Esophagus muscularis mucosa (tissue), 3 donors: ENCODE results near the gene NDUFA13.

ENCODE experiments used
- CTCF ChIP-seq, 3 experiments: fragments of 200-600 bp in 2 of 3; fragments of 450-650 bp in 1 of 3; sonication (generic) in 2 of 3; IDR thresholded peaks; one replicate each; pipeline ENCODE4 v1.5.1; 2017 to 2019; ENCODE audit warnings: antibody characterized with exemption in 3 of 3, mild to moderate bottlenecking in 2 of 3, moderate library complexity in 1 of 3
- POLR2A ChIP-seq: fragments of 450-650 bp; IDR thresholded peaks from one replicate; pipeline ENCODE4 v1.6.1; 2017; ENCODE audit warnings: antibody characterized with exemption, moderate library complexity, mild to moderate bottlenecking, low read depth
- POLR2AphosphoS5 ChIP-seq, 2 donors: sonication (generic); formaldehyde crosslinking; IDR thresholded peaks; one replicate each; pipeline ENCODE4 v1.6.1; 2017; ENCODE audit warnings: antibody characterized with exemption in 2 of 2

GRCh38 chr19:19531951-19532805, 16.2 kb downstream of the NDUFA13 start:
- TF ChIP-seq CTCF (IDR thresholded peaks at IDR 0.05) (peak; percentile 85 to 99 (median 93)), POLR2A (no peak), POLR2AphosphoS5 (IDR thresholded peaks at IDR 0.05) (peak in 1 of 2 donors; percentile 53)
